T follicular helper cell (primary cell): ENCODE measurements around the gene AGMAT.

Experiments used
- DNase-seq: peaks from one replicate; pipeline ENCODE4 v3.0.0-alpha.2; 2020; ENCODE audit warnings: low read depth

Gene AGMAT

GRCh38 chr1:15524283-15525049 lies 60.4 kb downstream of the AGMAT start:
- peak; percentile 100 for DNase-seq

GRCh38 chr1:15524021-15524282 lies 60.9 kb downstream of the AGMAT start, which contains the start of gene CASP9:
Gene CASP9, minus strand, starts transcription at chr1:15524215. Its CDS starts 15 bp downstream, at chr1:15524200.
- DNase-seq = no peak

- DNase-seq = no peak
These were observed 61.5 kb downstream of the AGMAT start for GRCh38 chr1:15523104-15524020.

GRCh38 chr1:15522551-15522950 lies 62.3 kb downstream of the AGMAT start:
- DNase-seq = no peak
